ENCODE data around the gene PROX2.

The PROX2 gene

GRCh38 chr14:74838166-74838565, 37.8 kb downstream of the PROX2 start:
- ChIA-PET CTCF (interaction anchor here (0.8 to 7.1 kb wide), 5 partner anchors 18 to 229 kb away, joined by 3 to 66 read pairs (median 3); partner anchors contain the start of gene LTBP2), POLR2A (no interaction called here)
- TF ChIP-seq CTCF (IDR thresholded peaks at IDR 0.05; ENCODE audit: control extremely low read depth, extremely low read depth, low read depth, missing control alignments): no peak

GRCh38 chr14:74836251-74836960, 39.5 kb downstream of the PROX2 start:
- TF ChIP-seq CTCF (IDR thresholded peaks at IDR 0.05; ENCODE audit: control extremely low read depth, extremely low read depth, low read depth, missing control alignments): no peak
- ChIA-PET POLR2A (no interaction called here), CTCF (interaction anchor here (1.0 to 7.1 kb wide), 6 partner anchors 10 to 228 kb away, joined by 3 to 66 read pairs (median 6); no protein-coding TSS in a partner anchor)
- DNase-seq (ENCODE audit: extremely low spot score): no peak

More at GRCh38 chr14:74838166-74838565, 37.8 kb downstream of the PROX2 start:
- no peak for DNase-seq (ENCODE audit: extremely low spot score)

- ChIA-PET CTCF (interaction anchor here (1.0 to 2.1 kb wide), 5 partner anchors 11 to 227 kb away, joined by 3 to 9 read pairs (median 4); no protein-coding TSS in a partner anchor), POLR2A (no interaction called here)
- peak; percentile 22 for DNase-seq (ENCODE audit: extremely low spot score)
- no peak for TF ChIP-seq CTCF (IDR thresholded peaks at IDR 0.05; ENCODE audit: control extremely low read depth, extremely low read depth, low read depth, missing control alignments)
These were observed 40.2 kb downstream of the PROX2 start for GRCh38 chr14:74835645-74836250.

- no peak for DNase-seq (ENCODE audit: extremely low spot score)
- POLR2A ChIA-PET: no interaction called here
- CTCF ChIA-PET: interaction anchor here (1.4 to 2.1 kb wide), 2 partner anchors 11 to 71 kb away, joined by 8 to 9 read pairs; no protein-coding TSS in a partner anchor
- TF ChIP-seq CTCF (IDR thresholded peaks at IDR 0.05; ENCODE audit: control extremely low read depth, extremely low read depth, low read depth, missing control alignments): no peak
These were observed 41.1 kb downstream of the PROX2 start for GRCh38 chr14:74834692-74835392.

- POLR2A ChIA-PET: no interaction called here
- CTCF ChIA-PET: no interaction called here
- no peak for TF ChIP-seq CTCF (IDR thresholded peaks at IDR 0.05; ENCODE audit: control extremely low read depth, extremely low read depth, low read depth, missing control alignments)
- no peak for DNase-seq (ENCODE audit: extremely low spot score)
These were observed 43.1 kb downstream of the PROX2 start for GRCh38 chr14:74832849-74833248.

- ChIA-PET POLR2A (no interaction called here), CTCF (interaction anchor here (1.2 kb wide), 1 partner anchor 25 kb away, joined by 3 read pairs; no protein-coding TSS in a partner anchor)
- no peak for TF ChIP-seq CTCF (IDR thresholded peaks at IDR 0.05; ENCODE audit: control extremely low read depth, extremely low read depth, low read depth, missing control alignments)
- DNase-seq (ENCODE audit: extremely low spot score): no peak
These were observed 46.7 kb downstream of the PROX2 start for GRCh38 chr14:74829251-74829650.

Measured in GM10248 (cell line).